TTC549 (cell line): Measurements from ENCODE around the gene VAMP2.
"Not testable (repeated sequence)": the region's sequence is repeated elsewhere in the genome, so short reads cannot be mapped to it uniquely, and the experiment has no call there.

Experiments
- FAIRE-seq: peaks from 2 replicates; lab custom pipeline; 2012; peaks lifted over from hg19 to GRCh38; lab: Jason Lieb, UNC

Gene VAMP2

DNA sequence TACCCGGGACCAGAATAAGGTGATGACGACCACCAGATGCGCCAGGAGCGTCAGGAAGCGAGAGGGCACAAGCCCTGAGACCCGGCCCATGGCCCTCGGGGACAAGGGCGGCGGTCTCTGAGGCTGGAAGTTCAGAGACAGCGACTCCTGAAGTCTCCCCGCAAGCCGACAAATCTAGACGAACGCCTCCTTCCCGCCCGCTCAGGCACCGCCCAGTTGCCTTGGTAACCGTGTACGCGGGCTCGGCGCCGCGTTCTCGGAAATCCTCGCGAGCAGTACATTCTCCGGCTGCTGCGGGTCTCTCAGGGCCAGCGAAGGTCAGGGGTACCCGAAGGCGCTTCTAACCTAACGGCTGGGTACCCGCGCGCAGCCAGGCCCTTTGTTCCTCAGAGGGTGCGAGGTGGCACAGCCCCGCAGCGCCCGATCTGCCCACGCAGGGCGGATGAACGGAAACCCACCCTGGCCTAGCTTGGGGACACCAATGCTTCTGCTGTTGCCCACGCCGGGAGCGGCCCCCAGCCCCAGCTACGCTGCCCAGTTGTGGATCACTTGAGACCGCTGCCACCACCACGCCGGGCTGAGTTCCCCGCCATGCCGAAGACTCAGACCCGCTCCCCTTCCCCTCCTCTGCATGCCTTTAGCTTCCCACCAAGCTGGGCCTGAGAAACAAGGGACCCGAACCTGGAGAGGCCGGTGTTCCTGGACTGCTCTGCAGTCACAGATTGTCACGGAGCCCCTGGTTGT lies 13.6 kb upstream of the VAMP2 start, which contains the start of gene TMEM107:
Gene TMEM107, minus strand, starts transcription at position 184 of the 744 bp plus-strand sequence. Its CDS starts 94 bp downstream, at position 90.
- no peak for FAIRE-seq

DNA sequence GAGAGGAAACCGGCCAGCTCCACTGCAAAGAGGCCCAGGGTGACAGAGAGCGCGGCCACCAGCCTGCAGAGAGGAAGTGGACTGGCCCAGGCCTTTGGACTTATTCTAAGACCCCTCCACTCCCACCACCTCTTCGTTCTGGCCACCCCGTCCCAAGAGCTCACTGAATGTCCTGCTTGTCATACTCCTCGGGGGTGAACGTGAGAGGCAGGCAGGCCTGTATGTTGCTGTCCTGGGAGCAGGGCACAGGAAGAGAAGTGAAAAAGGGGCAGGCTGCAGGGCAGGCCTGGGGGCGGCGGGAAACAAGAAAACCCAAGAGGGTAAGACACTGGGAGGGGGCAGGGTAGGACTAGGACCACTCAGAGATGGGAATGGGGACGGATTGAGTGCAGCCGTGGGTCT lies 13.0 kb upstream of the VAMP2 start:
- FAIRE-seq: no peak

DNA sequence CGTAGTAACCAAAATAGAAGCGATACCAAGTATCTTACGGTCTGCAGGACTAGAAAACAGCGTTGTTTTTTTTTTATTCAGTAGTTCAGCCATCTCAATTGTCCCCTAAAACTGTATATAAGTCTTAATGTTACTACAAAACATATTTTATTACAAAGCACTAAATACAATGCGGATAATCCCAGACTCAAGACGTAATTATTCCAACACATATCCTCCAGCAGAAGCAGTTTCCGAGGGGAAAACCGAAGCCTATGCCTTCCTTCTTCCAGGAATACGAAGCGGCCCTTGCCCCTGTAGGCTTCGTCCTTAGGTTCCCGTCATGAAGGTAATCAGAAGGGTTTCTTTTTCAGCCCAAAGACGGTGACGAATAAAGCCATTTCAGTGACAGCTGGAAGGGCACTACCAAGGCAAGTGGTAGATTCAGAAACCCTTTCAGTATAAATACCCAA lies 11.1 kb upstream of the VAMP2 start:
- no peak for FAIRE-seq

DNA sequence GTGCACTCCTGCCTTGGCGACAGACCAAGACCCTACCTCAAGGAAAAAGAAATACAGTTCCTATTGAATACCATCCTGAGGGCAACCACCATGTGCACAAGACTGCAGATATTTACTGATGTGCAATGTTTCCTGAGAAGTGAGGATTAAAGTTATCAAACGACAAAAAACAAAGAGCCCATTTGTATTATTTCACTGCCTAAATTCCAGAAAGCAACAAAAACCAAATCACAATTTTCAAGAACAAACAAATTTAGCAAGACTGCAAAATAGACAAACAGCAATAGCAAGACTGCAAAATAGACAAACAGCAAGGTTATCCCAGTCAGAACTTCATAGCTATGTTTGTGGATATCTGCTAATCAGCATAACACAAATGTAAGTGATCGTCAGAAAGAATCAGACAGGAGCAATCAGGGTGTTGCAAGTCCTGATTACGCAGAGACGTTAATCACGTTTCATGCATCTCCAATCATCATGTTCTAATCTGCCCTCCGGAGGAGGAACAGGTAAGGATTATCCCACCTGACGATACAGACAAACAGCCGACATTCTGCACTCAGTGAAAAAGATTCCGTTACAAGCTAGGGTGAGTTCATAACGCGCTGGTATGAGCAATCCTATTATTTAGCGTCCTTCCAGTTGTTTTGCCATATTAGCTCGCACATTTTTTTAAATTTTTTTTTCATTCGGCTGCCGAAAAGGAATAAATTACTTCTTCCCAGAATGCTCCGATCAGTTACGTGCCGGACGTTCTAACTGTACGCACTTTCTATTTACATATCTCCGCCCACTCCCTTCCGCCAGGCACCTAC lies 10.5 kb upstream of the VAMP2 start:
- peak; percentile 89 for FAIRE-seq

DNA sequence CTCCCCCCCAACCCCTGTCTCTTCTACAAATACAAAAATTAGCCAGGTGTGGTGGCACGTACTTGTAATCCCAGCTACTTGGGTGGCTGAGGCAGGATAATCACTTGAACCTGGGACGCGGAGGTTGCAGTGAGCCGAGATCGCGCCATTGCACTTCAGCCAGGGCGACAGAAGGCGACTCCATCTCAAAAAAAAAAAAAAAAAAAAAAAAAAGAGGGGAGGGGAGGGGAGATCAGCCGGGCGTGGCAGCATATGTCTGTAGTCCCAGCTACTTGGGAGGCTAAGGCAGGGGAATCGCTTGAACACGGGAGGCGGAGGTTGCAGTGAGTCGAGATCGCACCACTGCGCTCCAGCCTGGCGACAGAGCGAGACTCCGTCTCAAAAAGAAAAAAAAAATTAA lies 7.4 kb upstream of the VAMP2 start:
- FAIRE-seq: not testable (repeated sequence)

DNA sequence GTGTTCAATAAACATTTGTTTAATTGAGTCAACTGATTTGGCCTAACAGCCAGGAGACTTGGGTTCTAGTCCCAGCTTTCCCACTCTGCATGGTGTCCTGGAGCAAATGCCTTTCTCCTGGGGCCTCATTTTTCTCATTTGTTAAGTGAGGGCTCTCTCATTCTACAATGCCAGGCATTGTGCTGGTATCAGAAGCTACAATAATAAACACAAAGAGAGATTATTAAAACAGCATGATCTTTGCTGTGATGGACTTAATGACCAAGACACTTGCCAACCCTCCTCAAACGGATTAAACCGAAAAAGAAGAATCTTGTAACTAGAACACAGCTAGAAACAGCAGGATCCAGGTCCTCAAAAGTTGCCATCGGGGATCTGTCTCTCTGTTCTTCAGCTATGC lies 4.8 kb upstream of the VAMP2 start:
- FAIRE-seq: no peak

DNA sequence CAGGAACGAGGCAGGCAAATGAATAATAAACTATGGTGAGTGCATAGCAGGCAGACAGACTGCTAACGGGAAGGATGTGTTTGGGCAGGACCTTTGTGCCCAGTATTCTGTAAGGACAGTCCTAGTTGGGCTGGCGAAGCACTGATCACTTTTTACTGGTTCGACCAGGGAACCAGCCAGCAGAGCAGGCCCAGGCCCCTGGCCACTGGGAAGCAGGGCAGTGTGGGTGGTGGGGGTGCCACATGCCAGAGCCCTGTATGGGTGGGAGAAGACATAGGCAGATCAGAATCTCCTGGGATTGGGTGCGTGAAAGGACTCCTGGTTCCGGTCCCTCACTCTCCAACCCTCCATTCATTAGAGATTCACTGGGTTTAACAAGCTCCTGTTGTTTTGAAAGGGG lies 4.0 kb upstream of the VAMP2 start:
- no peak for FAIRE-seq

DNA sequence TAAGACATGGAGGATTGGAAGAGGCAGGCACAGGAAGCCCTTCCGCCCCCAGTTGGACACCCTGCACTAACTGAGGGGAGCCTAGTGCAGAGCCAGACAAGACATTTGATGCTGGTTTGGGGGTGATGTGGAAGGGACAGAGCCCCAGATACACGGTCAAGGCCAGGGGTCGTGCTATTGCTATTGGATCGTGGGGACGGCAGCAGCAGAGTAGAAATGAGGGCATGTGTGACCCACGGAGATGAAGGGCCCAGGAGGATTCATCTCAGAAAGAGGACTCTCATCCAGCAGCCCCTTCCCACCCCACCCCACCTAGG lies 2.0 kb upstream of the VAMP2 start:
- no peak for FAIRE-seq

DNA sequence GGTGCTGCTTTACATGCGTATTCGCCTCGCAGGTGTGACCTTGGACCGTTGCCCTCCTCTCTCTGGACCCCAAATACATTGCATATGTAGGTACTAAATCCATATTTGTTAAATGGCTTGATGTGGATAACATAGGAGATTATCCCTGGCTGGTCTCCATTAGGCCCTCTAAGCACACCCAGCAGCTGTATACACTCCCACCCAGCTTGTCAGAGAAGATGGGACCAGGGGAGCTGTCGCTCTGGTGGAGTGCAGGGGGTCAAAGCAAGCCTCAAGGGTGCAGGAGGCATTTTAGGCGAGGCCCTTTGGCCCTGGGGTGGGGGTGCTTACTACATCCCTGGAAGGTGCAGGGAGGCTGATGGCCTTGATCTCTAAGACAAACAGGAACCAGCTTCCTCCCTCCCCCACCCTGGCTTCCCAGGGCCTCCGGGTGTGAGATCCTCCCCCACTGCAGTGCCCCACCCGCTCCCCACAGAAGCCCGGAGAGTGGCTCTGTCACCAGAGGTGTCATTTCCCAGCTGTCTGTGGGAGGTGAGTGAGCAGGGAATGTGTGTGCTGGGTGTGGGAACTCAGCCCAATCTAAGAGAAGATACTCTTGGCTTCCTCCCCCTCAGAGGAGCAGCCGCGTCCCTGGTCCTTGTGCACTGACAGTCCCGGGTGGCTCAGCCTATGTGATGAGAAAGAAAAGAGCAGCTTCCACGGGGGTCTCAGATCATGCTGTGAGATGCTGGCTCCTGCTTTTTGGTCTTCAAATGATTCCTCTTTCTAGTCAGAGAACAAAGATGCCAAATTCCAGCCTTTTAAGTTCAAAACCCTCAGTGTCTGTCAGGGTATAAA lies 1.4 kb upstream of the VAMP2 start:
- no peak for FAIRE-seq

DNA sequence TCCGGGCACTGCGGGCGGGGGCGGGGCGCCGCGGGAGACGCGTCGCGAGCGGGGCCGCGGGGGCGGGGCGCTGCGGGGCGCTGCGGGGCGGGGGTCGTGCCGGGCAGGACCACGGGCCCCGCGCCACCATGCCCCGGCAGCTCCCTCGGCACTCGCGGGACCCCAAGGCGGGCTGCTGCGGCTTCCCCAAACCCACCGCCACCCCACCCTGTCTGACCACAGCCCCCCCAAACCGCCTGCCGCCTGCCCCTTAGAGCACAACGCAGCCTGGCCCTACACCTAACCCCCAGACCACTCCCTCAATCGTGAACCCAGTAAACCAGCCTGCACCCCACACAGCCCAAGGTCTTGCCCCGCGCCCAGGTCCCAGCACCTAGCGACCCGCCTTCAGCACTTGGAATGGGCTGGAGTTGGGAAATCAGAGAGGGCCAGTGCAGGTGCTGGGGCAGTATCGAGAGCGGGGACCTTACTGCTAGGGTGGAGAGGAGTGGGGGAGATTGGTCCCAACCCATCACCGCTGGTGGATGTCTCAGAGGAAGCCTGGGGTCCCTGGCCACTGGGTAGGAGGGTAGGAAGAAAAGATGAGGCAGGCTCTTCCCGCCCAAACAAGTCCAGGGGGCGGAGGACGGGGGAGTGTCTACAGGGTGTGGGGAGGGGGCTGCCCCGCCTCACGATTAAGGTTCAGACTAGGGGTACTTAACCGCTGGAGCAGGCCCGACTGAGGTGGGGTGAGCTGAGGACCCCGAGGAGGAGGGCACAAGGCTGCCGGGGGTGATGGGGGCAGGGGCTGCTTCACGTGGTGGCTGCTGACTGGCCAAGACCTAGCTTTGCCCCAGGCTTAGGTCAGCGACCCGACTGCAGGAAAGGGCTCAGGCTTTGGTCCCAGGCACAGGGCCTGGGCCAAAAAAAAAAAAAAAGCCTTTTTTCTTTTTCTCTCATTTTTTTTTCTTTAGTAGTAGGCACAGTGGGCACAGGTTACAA lies 539 bp upstream of the VAMP2 start:
- no peak for FAIRE-seq

DNA sequence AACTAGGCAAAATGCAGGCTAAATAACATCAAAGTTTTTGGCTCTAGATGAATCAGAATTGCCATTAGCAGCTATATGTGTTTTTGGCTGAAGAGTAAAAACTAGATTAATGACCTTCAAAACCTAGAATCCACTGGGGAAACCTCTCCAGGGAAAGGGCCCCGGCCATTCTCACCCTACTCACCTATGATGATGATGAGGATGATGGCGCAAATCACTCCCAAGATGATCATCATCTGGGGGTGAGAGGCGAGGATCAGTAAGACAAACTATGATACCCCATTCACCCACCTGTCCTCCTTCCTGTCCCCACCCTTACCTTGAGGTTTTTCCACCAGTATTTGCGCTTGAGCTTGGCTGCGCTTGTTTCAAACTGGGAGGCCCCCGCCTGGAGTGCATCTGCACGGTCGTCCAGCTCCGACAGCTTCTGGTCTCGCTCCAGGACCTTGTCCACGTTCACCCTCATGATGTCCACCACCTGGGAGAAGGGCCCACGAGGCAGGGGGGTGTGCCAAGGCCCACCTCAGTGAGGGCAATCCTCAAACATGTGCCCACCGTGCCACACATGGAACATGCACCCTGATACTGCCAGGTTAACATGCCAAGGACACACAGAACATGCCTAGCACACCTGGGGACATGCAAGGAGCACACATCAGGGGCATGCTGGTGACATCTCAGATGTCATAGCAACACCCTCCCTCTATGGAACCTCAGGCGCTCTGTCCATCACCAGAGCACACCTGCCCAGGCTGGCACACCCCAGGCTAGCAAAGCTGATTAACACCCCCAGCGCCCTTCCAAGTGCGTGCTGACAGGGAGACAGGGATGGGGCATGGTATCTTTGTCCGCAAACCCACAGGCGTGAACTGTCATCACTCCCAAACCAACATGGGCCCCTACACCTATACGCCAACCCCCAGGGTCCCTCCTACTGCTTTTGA lies 1.2 kb downstream of the VAMP2 start:
- no peak for FAIRE-seq

DNA sequence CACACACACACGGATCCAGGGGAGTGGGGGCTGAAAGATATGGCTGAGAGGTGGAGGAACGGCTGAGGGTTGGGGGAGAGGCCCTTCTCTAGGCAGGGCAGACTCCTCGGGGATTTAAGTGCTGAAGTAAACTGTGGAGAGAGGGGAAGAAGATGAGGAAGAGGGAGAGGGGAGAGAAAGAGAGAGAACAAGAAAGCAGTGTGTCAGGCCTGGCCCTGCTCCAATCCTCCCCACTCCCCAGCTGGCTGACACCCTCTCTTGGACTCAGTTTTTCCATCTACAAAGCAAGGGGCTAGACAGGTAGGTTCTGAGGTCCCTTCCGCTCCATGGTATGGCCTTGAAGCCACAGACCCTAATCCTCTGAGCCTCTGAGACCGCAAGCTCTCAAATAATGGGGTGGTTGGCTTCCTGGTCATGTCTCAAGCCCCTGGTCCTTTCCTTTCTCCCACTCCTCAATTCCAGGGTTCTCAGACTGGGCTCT lies 2.0 kb downstream of the VAMP2 start:
- no peak for FAIRE-seq

DNA sequence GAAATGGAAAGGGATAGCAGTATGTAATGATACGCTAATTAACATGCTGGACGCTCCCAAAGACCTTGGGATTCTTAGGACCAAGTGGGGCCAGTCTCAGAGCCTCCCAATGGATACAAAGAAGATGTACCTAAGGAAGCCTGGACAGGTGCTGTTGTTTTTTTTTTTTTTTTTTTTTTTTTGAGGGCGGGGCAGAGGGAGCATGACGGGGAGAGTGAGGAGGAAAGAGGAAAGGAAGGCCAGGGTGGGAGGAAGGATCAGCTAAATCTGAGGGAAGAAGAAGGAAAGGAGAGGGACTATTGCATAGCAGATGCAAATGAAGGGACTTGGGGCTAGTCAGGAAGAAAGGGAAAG lies 2.5 kb downstream of the VAMP2 start:
- FAIRE-seq: no peak

DNA sequence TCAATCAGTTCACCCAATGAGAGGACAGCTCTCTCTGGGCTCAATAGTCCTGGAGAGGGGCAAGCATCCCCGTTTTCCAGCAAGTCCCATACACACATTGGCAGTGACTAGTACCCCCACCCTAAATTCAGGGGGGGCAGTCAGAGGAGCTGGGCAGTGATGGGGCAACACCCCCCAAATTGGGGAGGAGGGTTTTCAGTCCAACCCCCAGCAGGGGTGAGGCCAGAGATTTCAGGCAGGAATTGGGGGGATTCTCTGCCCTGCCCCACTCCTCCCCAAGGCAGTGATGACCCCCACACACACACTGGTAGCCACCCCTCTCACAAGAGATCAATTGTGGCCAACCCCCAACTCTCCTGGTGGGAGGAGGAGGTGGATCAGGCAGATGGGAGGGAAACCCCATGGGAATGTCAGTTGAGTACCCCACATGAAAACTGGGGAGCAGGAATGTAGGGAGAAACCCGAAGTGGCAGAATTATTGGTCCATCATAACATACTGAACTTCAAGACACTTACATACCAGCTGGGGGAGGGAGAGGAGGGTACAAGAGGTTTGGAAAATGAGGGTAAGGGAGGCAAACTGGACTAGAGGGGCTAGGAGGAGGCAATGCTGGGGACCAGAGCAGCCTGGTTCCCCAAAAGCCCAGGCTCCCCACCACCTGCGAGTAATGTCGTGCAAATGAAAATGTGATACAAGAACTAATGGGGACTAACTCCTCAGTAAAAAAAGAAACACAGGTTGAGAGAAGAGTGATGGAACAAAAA lies 3.1 kb downstream of the VAMP2 start:
- FAIRE-seq: no peak

DNA sequence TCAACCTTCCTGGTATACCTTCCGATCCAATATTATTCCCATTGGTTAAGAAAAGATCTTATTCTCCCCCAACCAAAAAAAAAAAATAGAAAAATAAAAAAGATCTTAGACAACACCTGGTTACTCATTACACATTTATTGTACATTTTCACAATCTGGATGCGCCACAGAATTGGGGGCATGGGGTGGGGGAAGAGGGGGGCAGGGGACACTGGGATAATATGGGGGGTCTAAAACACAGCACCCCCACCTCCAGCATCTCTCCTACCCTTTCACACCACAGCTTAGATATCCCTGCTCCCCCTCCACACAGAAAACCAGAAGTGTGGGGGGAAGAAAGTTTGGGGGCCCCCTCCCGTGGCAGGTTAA lies 3.7 kb downstream of the VAMP2 start:
- FAIRE-seq: no peak

DNA sequence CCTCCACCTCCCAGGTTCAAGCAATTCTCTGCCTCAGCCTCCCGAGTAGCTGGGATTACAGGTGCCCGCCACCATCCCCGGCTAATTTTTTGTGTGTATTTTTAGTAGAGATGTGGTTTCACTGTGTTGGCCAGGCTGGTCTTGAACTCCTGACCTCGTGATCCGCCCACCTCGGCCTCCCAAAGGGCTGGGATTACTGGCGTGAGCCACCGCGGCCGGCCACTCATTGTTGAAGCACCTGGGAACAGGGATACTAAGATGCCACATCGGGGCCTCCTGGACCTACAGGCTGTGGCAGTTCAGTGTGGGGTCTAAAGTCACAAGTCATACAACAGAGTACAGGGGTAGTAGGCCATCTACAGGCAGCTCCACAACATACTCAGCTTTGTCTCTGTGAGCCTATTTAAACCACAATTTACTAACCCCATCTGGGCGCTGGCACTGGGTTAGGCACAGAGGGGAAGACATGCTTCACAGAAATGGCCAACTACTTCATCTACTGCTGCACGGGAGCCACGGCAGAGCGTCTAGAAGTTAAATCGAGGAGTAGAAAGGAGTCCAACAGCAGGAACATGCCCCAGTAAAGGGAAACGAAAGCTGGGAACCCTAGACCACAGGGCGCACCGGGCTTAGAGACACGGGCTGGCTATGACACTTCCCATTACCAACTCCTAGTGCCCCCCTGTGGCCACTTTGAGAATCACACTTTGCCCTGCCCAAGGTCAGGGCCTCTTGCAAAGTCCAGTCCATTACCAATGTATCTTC lies 4.3 kb downstream of the VAMP2 start:
- peak; percentile 84 for FAIRE-seq

DNA sequence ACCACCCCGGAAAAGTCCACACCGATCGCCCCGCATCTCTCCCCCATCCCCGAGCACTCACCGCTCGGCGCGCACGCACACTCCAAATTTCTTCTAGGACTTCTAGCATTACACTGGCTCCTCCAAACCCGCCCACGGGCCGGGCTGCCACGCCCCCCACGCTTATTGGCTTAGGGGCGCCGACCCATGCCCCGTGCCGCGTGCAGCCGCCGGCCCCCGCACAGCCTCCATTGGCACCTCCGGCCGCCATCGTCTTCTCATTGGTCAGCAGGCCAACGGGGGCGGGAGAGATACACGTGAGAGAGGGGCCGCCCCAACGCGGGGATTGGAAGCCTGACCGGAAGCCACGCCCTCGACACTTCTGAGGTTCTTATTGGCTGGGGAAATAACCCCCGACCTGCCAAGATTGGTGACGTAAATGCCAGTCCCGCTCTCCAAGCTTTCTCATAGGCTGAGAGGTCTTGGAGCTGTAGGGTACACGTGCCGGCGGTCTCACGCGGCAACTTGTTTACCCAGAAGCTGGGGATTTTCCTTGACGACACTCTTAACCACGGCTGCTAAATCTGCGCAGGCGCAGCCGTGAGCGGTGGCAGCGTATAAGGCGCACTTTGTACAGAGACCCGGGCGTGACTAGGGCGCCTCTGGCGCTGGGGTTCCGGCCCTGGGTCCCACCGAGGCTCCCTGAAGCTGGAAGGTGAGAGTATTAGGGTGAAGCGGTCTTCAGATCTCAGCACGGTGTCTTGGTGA lies 6.3 kb downstream of the VAMP2 start:
- FAIRE-seq: peak; percentile 98

DNA sequence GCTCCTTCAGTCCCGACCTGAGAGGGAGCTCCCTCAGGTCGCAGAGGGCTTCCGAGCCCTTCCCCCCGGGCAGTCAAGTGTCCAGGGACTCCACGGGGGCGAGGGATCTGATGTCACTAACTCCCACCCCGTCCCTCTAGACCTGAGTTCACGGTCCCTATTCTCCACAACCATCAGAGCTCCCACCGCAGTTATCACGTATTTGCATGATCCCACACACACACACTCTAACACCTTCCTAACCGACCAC lies 6.8 kb downstream of the VAMP2 start:
- FAIRE-seq: no peak
